ENCODE data around the gene CDK2.

GRCh38 chr12:55930771-55931316 lies 35.8 kb upstream of the CDK2 start, which contains the start of gene DGKA:
- TF ChIP-seq CTCF (IDR thresholded peaks at IDR 0.05) (peak; percentile 28 to 52 (median 32)), POLR2A (IDR thresholded peaks at IDR 0.05) (no peak)
